ENCODE measurements around the gene CAVIN4.

CAVIN4 gene

DNA sequence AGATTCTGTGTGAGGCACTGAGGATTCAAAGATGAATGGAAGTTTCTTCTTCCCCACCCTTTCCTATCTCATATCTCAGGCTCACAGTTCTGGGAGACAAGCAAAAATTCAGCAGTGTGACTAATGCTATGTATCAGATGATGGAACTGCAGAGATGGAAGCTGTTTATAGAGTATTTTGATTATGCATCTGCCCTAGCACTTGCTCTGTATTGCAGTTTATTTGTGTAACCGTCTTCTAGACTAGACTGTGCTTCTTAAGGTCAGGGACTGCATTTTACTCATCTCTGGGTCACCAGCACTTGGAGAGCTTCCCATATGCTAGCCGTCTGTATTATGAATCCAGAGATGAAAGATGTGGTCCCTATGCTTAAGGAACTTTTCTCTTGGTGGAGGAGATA is 12.6 kb downstream of the CAVIN4 start:
- DNase-seq (ENCODE audit: low read depth in 3 of 3) = no peak

DNA sequence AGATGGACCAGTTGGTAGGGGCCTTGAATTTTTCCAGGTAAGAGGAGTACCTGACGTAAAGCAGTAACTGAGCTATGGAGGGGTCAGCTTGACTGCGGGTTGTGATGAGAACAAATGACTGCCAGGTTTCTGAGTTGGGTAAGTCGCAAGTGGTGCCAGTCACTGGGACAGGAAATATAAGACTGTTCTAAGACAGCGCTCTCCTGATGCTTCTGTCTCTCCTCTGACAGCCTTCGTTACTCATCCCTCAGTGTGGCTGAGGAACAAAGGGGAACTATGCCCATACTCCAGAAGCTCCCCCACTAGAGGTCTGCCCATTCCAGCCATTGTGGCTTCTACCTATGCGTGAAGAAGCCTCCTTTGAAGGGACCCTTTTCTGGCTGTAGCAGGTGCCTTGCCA is 13.3 kb downstream of the CAVIN4 start:
- no peak for DNase-seq (ENCODE audit: low read depth in 3 of 3)

DNA sequence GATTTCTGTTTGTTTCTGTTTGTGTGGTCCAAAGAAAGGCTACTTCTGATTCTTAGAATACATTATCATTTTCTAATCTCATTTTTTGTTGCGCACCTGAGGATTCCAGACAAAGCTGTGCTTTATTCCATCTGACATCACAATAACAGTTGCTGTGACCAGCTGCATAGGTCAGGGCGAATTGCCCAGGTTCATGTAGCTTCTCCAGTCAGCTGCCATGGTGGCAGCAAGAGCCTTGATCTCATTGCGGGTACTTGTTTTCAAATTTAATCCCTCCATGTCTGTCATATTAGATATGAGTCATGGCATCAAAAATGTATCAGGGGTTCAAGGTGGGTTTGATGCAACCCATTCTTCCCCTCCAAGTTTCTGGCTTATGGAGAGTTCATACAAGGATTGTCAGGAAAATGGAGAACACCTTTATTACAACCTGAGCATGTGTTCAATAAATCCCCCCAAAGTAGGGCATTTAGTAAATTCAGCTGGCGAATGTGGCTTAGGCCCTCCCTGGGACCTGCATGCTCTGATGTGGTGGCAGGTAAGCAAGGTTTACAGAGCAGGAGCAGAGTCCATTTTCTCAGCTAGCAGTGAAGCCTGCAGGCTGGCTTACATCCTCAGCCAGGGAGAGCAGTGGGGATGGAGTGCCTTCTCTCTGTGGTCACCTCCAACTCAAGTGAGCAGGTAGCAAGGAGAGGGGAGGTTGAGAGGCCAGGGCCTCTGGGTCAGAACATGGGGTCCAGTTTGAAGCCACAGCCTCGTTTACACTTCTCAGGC is 13.9 kb downstream of the CAVIN4 start:
- DNase-seq (ENCODE audit: low read depth in 3 of 3) = no peak

DNA sequence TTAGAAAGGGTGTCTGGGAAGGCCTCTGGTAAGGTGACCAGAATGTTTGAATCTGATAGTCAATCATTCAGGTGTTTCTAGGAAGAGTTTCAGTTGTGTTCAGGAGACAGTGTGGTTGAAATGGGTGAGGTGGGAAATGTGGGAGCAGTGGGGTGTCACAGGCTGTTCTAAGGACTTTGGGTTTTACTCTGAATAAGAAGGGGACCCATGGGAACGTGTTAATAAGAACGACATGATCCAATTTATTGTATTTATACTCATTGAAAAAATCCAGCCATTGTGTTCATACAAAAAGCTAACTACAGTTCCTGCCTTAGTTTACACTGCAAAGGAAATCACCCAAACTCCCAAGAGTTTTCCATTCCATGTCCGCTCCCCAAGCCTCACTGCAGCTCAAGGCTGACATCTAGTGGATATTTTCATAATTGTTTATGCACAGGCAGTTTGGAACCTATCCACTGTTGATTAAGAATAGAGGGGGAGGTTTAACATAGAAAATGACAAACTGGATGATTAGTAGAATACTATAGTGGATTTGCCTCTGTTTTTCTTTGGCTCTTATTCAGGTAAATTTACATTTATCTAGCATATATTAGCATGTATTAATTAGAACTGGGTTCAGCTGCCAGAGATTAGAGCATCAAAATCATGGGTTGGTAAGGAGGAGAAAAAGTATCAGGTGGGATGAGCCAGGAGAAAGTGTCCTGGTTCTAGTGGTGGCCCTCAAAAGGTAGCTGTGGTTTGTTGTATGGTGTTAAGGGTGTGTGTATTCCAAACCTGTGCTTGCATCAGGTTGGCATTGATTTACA is 17.7 kb downstream of the CAVIN4 start:
- DNase-seq (ENCODE audit: low read depth in 3 of 3) = no peak

DNA sequence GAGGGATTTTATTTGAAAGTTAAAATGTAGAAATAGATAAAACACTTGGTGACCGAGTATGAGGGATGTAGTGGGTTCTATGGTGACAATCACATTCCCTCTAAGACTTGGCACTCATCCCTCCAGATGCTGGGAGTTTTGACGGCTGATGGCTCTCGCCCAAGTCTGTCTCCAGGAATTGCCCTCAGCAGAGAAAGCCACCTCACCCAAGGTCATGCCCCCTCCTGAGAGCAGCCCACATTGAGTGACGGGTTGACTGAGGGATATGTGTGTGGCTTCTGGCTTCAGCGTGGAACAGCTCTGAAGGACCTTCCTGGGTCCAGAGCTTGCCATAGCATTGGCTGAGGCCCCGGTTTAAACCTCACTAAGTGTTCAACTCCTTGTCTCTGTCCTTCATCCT is 19.4 kb downstream of the CAVIN4 start:
- DNase-seq (ENCODE audit: low read depth in 3 of 3) = no peak

DNA sequence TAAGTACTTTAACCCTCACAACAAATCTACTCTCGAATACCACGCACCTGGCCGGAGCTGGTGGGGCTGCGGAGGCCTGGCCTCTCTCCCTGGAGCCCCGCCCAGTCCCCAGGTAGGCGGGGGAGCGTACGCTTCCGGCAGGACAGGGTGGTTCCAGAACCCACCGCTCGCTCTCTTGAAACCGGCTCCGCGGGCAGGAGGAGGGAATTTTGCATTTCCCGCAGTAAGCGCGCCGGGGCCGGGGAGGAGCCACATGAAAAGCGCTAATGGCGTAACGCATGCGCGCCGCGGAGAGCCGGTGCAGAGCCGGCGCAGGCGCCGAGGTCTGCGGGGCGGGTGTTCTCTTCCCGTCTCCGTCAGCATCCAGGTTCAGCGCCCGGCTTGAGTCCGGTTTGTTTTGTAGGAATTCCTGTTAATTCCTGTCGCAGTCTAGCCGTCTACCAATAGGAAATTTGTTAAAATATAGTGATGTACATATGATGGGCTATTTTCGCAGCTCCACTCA is 20.8 kb downstream of the CAVIN4 start:
- DNase-seq (ENCODE audit: low read depth in 3 of 3) = peak; percentile 66 to 70 (median 67)

DNA sequence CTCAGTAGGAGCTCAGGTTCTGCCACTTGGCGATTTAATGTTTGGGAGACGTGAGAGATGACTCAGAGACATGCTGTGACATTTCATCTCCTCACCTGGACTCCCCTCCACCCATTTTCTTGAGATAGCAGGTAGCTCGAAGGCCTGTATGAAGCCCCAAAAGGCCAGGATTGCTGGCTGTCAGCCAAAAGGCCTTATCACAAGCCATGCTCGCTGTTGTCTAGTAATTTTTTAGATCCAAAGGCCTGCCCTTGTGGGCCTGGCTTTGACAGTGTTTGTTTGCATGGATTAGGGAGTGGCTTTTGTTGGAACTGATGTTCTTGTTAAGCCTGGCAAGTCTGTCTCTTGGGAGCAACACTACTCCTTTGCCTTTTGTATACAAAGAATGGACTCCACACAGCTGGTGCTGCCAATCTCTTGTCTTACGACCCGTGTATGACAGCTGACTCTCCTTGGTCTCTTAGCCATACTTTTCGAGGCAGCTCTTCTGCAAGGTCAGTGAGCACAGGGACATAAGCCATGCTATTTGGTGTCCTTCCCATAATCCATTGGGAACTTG is 22.7 kb downstream of the CAVIN4 start:
- no peak for DNase-seq (ENCODE audit: low read depth in 3 of 3)

DNA sequence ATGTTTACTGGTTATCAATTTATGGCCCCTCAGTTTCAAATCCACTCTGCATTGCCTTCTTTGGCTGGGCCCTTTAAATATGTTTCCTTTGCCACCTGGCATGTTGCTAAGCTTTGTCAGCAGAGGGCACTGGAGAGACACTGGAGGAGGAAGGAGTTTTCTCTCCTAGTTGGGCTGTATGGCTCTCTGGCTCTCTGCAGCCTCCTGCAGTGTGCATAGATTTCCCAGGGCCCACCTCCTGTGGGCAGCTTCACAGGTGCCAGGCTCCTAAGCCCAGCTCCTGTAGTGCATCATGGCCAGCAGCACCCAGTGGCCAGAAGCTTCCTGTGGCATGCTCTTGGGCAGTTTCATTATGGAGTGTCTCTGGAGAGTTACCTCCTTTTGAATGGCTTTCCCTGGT is 23.3 kb downstream of the CAVIN4 start:
- peak in 2 of 3 donors; percentile 8 to 33 for DNase-seq (ENCODE audit: low read depth in 3 of 3)

DNA sequence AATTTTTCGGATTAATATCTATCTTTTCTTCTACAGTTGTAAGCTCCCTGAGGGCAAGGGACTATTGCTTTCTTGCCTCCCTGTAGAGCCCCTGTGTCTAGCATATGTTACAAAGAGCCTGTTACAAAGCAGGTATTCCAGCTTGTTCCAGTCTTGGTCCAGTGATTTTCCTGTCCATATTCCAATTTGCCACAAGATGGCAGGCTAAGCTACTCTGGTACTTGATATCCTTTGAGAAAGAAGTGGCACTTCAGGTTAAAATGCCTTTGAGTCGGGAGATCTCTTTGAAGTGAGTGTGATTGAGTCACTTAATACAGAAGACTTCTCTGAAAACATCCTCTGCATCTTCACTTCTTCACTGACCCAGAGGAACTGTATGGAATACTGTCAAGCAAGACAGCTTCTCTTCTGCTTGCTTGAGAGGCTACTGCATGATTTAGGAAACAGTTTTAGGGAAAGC is 24.5 kb downstream of the CAVIN4 start:
- DNase-seq (ENCODE audit: low read depth in 3 of 3) = no peak

DNA sequence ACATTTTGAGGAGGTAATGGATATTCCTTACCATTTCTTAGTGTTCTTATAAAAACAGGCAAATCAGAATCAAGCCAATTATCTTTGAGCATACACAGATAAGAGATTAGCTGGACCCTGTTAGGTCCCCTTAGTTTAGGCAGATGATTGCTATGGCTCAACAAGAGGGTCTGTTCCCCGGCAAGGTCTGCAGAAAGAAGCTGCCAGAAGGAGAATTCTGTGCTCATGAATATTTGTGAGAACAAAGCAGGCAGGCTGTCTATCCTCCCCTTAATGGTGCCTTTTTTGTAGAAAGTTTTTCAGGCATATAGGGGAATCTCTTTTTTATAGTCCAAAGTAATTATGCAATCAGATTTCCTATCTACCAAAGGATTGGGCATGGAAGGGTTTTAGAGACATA is 27.5 kb downstream of the CAVIN4 start:
- DNase-seq (ENCODE audit: low read depth in 3 of 3) = no peak

DNA sequence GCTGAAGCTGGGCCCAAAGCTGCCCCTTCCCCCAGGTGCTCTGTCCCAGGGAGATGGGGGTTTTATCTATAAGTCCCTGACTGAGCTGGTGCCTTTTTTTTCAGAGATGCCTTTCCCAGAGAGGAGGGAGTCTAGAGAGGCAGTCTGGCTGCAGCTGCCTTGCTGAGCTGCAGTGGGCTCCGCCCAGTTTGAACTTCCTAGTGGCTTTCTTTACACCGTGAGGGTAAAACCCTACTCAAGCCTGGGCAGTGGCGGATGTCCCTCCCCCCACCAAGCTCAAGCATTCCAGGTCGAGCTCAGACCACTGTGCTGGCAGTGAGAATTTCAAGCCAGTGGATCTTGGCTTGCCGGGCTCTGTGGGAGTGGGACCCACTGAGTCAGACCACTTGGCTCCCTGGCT is 41.3 kb downstream of the CAVIN4 start:
- no peak for DNase-seq (ENCODE audit: low read depth in 3 of 3)

DNA sequence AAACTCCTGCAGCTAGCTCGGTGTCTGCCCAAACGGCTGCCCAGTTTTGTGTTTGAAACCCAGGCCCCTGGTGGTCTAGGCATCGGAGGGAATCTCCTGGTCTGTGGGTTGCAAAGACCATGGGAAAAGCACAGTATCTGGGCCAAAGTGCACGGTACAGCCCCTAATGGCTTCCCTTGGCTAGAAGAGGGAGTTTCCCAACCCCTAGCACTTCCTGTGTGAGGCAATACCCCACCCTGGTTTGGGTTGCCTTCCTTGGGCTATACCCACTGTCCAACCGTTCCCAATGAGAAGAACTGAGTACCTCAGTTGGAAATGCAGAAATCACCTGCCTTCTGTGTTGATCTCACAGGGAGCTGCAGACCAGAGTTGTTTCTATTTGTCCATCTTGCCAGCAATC is 41.8 kb downstream of the CAVIN4 start:
- no peak for DNase-seq (ENCODE audit: low read depth in 3 of 3)

DNA sequence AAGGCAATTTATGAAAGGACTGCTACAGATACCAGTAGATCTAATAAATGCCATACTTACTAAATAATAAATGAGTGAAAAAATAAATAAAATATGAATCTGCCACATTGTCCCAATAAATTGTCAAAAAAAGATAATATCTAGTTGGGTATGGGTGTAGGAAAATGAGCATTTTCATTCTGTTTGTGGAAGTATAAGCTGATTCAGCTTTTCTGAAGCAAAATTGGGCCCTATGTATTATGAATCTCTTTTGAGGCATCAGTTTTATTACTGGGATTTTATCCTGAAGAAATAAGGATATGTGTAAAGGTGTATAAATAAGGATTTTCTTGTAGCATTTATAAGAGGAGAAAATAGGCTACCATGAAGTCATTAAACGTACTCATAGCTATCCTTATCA is 46.1 kb downstream of the CAVIN4 start:
- DNase-seq (ENCODE audit: low read depth in 3 of 3) = no peak

DNA sequence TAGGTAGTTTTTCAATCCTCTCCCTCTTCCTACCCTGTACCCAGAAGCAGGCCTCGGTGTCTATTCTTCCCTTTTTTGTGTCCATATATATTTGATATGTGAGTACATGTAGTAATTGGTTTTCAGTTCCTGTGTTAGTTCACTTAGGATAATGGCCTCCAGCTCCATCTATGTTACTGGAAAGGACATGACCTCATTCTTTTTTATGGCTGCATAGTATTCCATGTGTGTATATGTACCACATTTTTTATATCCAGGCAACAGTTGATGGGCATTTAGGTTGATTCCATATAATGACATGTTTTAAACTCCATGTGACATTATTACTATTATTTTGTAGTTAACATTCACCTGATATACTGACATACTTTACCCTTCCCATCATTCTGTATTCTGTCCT is 49.1 kb downstream of the CAVIN4 start:
- no peak for DNase-seq (ENCODE audit: low read depth in 3 of 3)

DNA sequence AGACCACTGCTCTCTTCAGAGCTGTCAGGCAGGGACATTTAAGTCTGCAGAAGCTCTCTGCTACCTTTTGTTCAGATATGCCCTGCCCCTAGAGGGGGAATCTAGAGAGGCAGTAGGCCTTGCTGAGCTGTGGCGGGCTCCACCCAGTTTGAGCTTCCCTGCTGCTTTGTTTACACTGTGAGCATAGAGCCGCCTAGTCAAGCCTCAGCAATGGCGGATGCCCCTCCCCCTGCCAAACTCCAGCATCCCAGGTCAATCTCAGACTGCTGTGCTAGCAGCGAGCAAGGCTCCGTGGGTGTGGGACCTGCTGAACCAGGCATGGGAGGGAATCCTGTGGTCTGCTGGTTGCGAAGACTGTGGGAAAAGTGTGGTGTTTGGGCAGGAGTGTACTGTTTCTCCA is 59.9 kb downstream of the CAVIN4 start:
- DNase-seq (ENCODE audit: low read depth in 3 of 3) = no peak
